HUES64 (cell line): Measurements from ENCODE around the gene INAFM2.

Experiments used
- H3K27ac ChIP-seq: 2 replicates; pipeline ENCODE4 v1.7.0; 2013; ENCODE audit warnings: low read depth, low read length, inconsistent platforms
- H3K27me3 ChIP-seq: 2 replicates; pipeline ENCODE4 v1.6.1; 2013; ENCODE audit warnings: mild to moderate bottlenecking, low read length; ENCODE audit not compliant: insufficient read depth
- H3K36me3 ChIP-seq: 2 replicates; pipeline ENCODE4 v1.6.1; 2013; ENCODE audit warnings: mild to moderate bottlenecking, low read length; ENCODE audit not compliant: insufficient read depth
- H3K4me1 ChIP-seq: 2 replicates; pipeline ENCODE4 v1.6.1; 2013; ENCODE audit warnings: mild to moderate bottlenecking, low read length, moderate library complexity; ENCODE audit not compliant: insufficient read depth
- H3K4me3 ChIP-seq: 2 replicates; pipeline ENCODE4 v1.5.1; 2013; ENCODE audit warnings: mild to moderate bottlenecking, low read length, moderate library complexity
- H3K9ac ChIP-seq: 2 replicates; pipeline ENCODE4 v1.6.1; 2013; ENCODE audit warnings: mild to moderate bottlenecking, low read depth, low read length
- H3K9me3 ChIP-seq: 2 replicates; pipeline ENCODE4 v1.6.1; 2013; ENCODE audit warnings: low read depth, low read length; ENCODE audit not compliant: insufficient read depth
- WGBS: fragments of 150-250, 120-280 bp; methylation state at CpG from one replicate; pipeline ENCODE4 v1.1.7; 2013; ENCODE audit warnings: missing lambda C conversion rate; 5-methylcytosine and 5-hydroxymethylcytosine counted together

The INAFM2 gene

DNA sequence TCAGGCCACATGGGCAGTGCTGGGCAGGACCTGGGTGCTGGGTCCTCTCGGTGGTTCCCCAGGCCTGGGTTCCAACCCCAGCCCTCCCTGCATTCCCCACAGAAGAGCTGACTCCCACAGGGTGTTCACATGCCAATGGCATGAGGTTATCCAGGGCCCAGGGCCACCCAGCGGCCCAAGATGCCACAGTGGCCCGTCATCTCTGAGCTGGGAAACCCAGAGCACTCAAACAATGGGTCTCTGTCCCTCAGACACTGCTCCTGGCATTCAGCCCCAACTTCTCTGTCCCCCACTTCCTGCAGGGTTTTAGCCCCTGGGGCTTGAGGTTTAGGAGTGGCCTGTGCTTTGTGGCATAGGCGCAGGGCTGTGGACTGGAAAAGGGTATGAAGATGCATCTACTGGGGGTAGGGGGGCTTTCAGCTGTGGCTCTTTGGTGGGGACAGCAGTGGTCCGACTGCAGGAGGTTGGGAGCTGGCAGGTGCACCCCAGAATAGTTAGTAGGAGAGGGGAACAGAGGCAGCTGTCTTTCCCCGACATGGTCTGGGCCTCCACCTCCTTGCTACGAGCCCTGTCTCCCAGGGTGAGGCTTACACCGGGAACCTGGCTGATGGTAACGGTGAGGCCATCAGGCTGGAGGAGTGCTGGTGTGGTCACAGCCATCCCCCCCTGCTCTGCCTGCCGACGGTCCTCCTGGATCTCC, 15.6 kb downstream of the INAFM2 start:
- no peak overlapping the region for H3K4me3 ChIP-seq
- no peak overlapping the region for H3K27ac ChIP-seq

GRCh38 chr15:40339621-40339945, 16.1 kb downstream of the INAFM2 start:
- no peaks in the 10 kb centered on the region for H3K36me3 ChIP-seq
- H3K4me1 ChIP-seq, result peaks cover 20% of the 10 kb centered on the region
- no peak overlapping the region for H3K4me3 ChIP-seq
- H3K9ac ChIP-seq, result no peak overlapping the region
- no peaks in the 10 kb centered on the region for H3K27me3 ChIP-seq
- WGBS, result 84% methylated on average over 7 of the region's 7 CpGs
- H3K27ac ChIP-seq, result no peak overlapping the region
- H3K9me3 ChIP-seq, result no peaks in the 10 kb centered on the region

More for the DNA sequence above, 15.6 kb downstream of the INAFM2 start:
- no peaks in the 10 kb centered on the region for H3K9me3 ChIP-seq
- peaks cover 23% of the 10 kb centered on the region for H3K4me1 ChIP-seq
- no peaks in the 10 kb centered on the region for H3K36me3 ChIP-seq
- 86% methylated on average over 11 of the region's 11 CpGs for WGBS
- H3K9ac ChIP-seq, result no peak overlapping the region
- no peaks in the 10 kb centered on the region for H3K27me3 ChIP-seq

GRCh38 chr15:40340038-40340739, 16.7 kb downstream of the INAFM2 start:
- H3K36me3 ChIP-seq, result no peaks in the 10 kb centered on the region
- H3K4me3 ChIP-seq, result no peak overlapping the region
- no peak overlapping the region for H3K27ac ChIP-seq
- H3K9me3 ChIP-seq, result no peaks in the 10 kb centered on the region
- peaks cover 20% of the 10 kb centered on the region for H3K4me1 ChIP-seq
- no peaks in the 10 kb centered on the region for H3K27me3 ChIP-seq
- peak overlapping the region; percentile 14; the same call in 1 of the 2 replicates for H3K9ac ChIP-seq
- 68% methylated on average over 14 of the region's 14 CpGs for WGBS

GRCh38 chr15:40340740-40341400, 17.4 kb downstream of the INAFM2 start, which contains the start of gene CCDC9B:
CCDC9B (minus strand) TSS chr15:40340939; CDS start chr15:40340819, 120 bp downstream.
- 61% methylated on average over 17 of the region's 17 CpGs for WGBS
- Histone ChIP-seq H3K27me3 (no peaks in the 10 kb centered on the region), H3K4me1 (peaks cover 20% of the 10 kb centered on the region), H3K4me3 (no peak within 1 kb of the TSS), H3K9me3 (no peaks in the 10 kb centered on the region), H3K27ac (no peak within 1 kb of the TSS), H3K36me3 (no peaks in the 10 kb centered on the region), H3K9ac (peak within 1 kb of the TSS; percentile 14)

DNA sequence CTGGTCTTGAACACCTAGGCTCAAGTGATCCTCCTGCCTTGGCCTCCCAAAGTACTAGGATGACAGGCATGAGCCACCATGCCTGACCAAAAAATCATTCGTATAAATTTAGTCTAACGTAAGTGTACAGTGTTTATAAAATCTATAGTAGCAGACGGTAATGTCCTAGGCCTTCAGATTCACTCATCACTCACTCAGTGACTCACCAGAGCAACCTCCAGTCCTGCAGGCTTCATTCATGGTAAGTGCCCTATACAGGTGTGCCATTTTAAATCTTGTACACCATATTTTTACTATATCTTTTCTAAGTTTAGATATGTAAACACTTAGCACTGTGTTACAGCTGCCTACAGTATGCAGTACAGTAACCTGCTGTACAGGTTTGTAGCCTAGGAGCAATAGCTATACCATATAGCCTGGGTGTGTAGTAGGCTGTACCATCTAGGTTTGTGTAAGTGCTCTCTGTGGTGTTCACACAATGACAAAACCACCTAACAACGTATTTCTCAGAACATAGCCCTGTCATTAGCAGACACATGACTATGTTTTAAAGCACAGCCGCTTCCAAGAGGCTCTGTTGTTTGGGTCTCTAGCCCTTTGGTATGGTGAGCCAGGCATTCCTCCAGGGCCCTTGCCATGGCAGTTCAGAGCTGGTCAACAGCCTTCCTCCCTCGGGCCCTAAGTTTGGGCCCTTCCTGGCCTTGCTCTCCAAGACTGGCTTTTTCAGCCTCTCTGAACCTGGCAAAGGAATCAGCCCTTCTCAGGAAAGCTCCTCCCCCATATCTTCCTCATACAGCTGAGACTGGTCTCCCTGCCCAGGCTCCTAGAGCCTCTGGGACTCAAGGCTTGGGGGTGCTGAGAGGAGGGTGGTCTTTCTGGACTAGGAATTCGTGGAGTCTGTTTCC, 19.2 kb downstream of the INAFM2 start:
- Histone ChIP-seq H3K9me3 (no peaks in the 10 kb centered on the region), H3K27ac (no peak overlapping the region), H3K4me1 (peaks cover 20% of the 10 kb centered on the region), H3K4me3 (no peak overlapping the region), H3K27me3 (no peaks in the 10 kb centered on the region), H3K9ac (no peak overlapping the region), H3K36me3 (no peaks in the 10 kb centered on the region)
- 84% methylated on average over 7 of the region's 7 CpGs for WGBS

DNA sequence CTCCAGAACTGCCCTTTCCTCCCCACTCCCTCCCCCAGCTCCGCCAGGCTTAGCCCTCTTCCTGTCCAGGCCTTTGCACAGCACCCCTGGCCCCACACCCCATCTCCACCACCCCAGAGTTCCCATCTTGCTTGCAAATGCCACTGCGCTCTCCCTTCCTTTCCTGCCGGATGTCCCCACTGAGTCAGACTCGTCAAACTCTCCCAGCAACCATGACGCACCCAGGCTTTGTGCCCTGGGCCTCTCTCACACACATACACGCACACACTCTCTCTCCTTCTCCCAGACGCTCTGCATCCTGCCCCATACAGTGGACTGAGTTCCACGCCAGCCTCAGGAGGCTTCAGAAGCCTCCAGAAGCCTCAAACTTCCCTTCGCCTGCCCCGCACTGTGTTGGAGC, 20.0 kb downstream of the INAFM2 start:
- Histone ChIP-seq H3K36me3 (no peaks in the 10 kb centered on the region), H3K4me3 (no peak overlapping the region), H3K9me3 (no peaks in the 10 kb centered on the region), H3K9ac (no peak overlapping the region), H3K4me1 (peaks cover 13% of the 10 kb centered on the region), H3K27me3 (no peaks in the 10 kb centered on the region), H3K27ac (no peak overlapping the region)
- WGBS, result 78% methylated on average over 10 of the region's 10 CpGs

GRCh38 chr15:40344217-40344616, 20.7 kb downstream of the INAFM2 start:
- Histone ChIP-seq H3K4me1 (peaks cover 13% of the 10 kb centered on the region), H3K27me3 (no peaks in the 10 kb centered on the region), H3K36me3 (no peaks in the 10 kb centered on the region), H3K27ac (no peak overlapping the region), H3K9me3 (no peaks in the 10 kb centered on the region), H3K9ac (no peak overlapping the region), H3K4me3 (no peak overlapping the region)
- WGBS, result 63% methylated on average over 6 of the region's 6 CpGs

- Histone ChIP-seq H3K36me3 (no peaks in the 10 kb centered on the region), H3K4me1 (peaks cover 13% of the 10 kb centered on the region), H3K9me3 (no peaks in the 10 kb centered on the region), H3K9ac (no peak overlapping the region), H3K27ac (no peak overlapping the region), H3K27me3 (no peaks in the 10 kb centered on the region), H3K4me3 (no peak overlapping the region)
- 55% methylated on average over 15 of the region's 15 CpGs for WGBS
Observed at GRCh38 chr15:40344631-40345120, 21.2 kb downstream of the INAFM2 start.

DNA sequence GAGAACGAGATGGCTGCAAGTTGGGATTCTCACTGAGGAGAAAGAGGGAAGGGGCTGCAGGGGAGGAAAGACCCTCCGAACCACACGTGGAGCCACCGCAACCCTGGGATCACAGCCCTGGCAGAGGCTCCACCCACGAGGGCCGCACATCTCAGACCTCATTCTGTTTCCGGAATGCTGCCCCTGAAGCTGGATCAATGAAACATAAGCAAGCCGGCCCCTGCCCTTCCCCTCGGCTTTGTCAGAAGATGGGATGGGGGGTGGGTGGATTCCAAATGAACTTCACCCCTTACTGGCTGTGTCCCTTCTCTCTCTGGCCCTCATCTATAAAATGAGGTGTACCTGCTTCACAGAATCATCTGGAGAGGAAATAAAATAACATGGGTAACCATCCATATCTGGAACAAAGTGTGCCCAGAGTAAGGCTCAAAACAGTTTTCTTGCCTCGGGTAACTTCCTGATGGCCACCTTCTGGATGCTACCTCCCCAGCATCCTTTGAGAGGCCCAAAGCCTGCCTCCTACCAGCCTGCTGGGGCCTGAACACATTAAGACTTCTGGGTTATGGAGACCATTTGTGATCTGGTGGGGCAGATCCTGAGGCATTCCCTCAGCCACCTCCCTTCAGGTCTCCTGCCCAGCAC, 21.9 kb downstream of the INAFM2 start:
- Histone ChIP-seq H3K9ac (no peak overlapping the region), H3K27me3 (no peaks in the 10 kb centered on the region), H3K4me1 (peaks cover 7% of the 10 kb centered on the region), H3K36me3 (no peaks in the 10 kb centered on the region), H3K9me3 (no peaks in the 10 kb centered on the region), H3K27ac (no peak overlapping the region), H3K4me3 (no peak overlapping the region)
- WGBS, result 87% methylated on average over 10 of the region's 10 CpGs

- Histone ChIP-seq H3K27ac (no peak overlapping the region), H3K4me1 (0 out of 2 replicates have a peak, but pooled peaks cover 2% of the 10 kb centered on the region)
- WGBS, result 85% methylated on average over 6 of the region's 6 CpGs
Observed at GRCh38 chr15:40345867-40346578, 22.5 kb downstream of the INAFM2 start.

More at GRCh38 chr15:40345867-40346578, 22.5 kb downstream of the INAFM2 start:
- Histone ChIP-seq H3K27me3 (no peaks in the 10 kb centered on the region), H3K36me3 (no peaks in the 10 kb centered on the region), H3K9me3 (no peaks in the 10 kb centered on the region), H3K9ac (no peak overlapping the region), H3K4me3 (no peak overlapping the region)
